SH-SY5Y (cell line): ENCODE results near the gene EXOC8.

ENCODE experiments used
- GATA2 ChIP-seq: IDR thresholded peaks from 2 replicates; pipeline ENCODE4 v1.6.1; 2011; ENCODE audit warnings: mild to moderate bottlenecking, low read depth, low read length
- GATA3 ChIP-seq: IDR thresholded peaks from 2 replicates; pipeline ENCODE4 v1.6.1; 2011; ENCODE audit warnings: low read depth, mild to moderate bottlenecking, low read length, moderate library complexity

DNA sequence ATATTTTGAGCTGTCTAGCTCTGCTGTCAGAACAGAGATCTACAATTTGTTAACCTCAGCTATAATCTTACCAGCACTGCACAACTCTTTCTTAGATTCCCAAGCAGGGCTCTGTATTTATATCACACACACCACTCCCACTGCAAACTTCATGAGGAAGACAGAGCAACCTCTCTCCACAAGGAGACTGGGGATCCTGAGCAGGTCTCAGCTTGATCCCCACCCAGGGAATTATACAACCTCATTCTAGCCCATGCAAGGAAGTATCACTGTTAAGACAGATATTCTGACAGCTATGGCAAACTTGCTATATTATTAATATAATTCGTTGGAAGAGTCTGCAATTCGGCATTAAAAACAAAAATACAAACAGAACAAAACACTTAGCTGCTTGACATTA is 44.1 kb upstream of the EXOC8 start:
- TF ChIP-seq GATA2 (no peak), GATA3 (no peak)
